ENCODE results near the gene LGALS1. TPM values are rescaled to one million over a fixed set of nuclear protein-coding genes. Genes with fewer than 3 reads are reported as not detected.
A peak's percentile ranks its signal among the peaks of the same experiment; 100 is the strongest.

The LGALS1 gene
- total RNA-seq: 100 to 1,000 TPM; 347 to 797 TPM
- polyA plus RNA-seq: 1,000 to 10,000 TPM; 1,097 to 1,622 TPM
- long read RNA-seq, donor 1, transcript LGALS1-201 (4 exons, 560 nt): major isoform, 329 of 447 reads
- long read RNA-seq, donor 1, partial matches to known transcripts: 78 of 447 reads
- long read RNA-seq, donor 1, other reads (novel, unspliced or antisense): 34 of 447 reads
- long read RNA-seq, donor 2, transcript LGALS1-201 (4 exons, 560 nt): major isoform, 235 of 316 reads
- long read RNA-seq, donor 2, partial matches to known transcripts: 65 of 316 reads
- long read RNA-seq, donor 2, other reads (novel, unspliced or antisense): 15 of 316 reads
- long read RNA-seq, donor 3, transcript LGALS1-201 (4 exons, 560 nt): major isoform, 303 of 368 reads
- long read RNA-seq, donor 3, partial matches to known transcripts: 46 of 368 reads
- long read RNA-seq, donor 3, other reads (novel, unspliced or antisense): 18 of 368 reads
- long read RNA-seq, donor 4, transcript LGALS1-201 (4 exons, 560 nt): major isoform, 296 of 377 reads
- long read RNA-seq, donor 4, partial matches to known transcripts: 61 of 377 reads
- long read RNA-seq, donor 4, other reads (novel, unspliced or antisense): 20 of 377 reads
- long read RNA-seq, donor 5, transcript LGALS1-201 (4 exons, 560 nt): major isoform, 510 of 658 reads
- long read RNA-seq, donor 5, partial matches to known transcripts: 100 of 658 reads
- long read RNA-seq, donor 5, other reads (novel, unspliced or antisense): 47 of 658 reads

- TF ChIP-seq CTCF (IDR thresholded peaks at IDR 0.05; ENCODE audit: control extremely low read depth, extremely low read depth): no peak
- WGBS, 2 donors: 10 to 12% methylated on average over 34 of the region's 34 CpGs
- H3K9me3 ChIP-seq (ENCODE audit: control insufficient read depth in 4 of 4, insufficient read depth in 3 of 4, low read length in 3 of 4): no peaks in the 10 kb centered on the region
- H3K27me3 ChIP-seq (ENCODE audit: control insufficient read depth in 3 of 3, insufficient read depth in 3 of 3, low read length in 2 of 3): no peaks in the 10 kb centered on the region
- peak; percentile 97 for DNase-seq
- peak within 1 kb of the TSS; percentile 95 to 97 for H3K27ac ChIP-seq (ENCODE audit: low read depth in 1 of 2, low read length in 1 of 2)
- peak within 1 kb of the TSS in 1 of 2 donors; percentile 85 for H3K9ac ChIP-seq (ENCODE audit: insufficient read depth in 1 of 2, low read length in 2 of 2)
- H3K4me1 ChIP-seq (ENCODE audit: control insufficient read depth in 5 of 5, insufficient read depth in 5 of 5, low read length in 5 of 5): peaks cover 0 to 16% (median 8%) of the 10 kb centered on the region in 5 donors
- peak within 1 kb of the TSS; percentile 60 for H3K4me3 ChIP-seq
- peaks cover 0 to 7% (median 4%) of the 10 kb centered on the region in 4 donors for H3K36me3 ChIP-seq (ENCODE audit: control insufficient read depth in 4 of 4, insufficient read depth in 4 of 4, low read length in 4 of 4)
- peak; percentile 78 for ATAC-seq (ENCODE audit: insufficient read depth, low FRiP score)
Measured at GRCh38 chr22:37674951-37675929, at the start of gene LGALS1. LGALS1 (plus strand) TSS chr22:37675636; CDS start chr22:37675703, 67 bp downstream.

- H3K4me1 ChIP-seq (ENCODE audit: control insufficient read depth in 5 of 5, insufficient read depth in 5 of 5, low read length in 5 of 5): peaks cover 0 to 23% (median 10%) of the 10 kb centered on the region in 5 donors
- H3K27me3 ChIP-seq (ENCODE audit: control insufficient read depth in 3 of 3, insufficient read depth in 3 of 3, low read length in 2 of 3): no peaks in the 10 kb centered on the region
- whole genome bisulfite sequencing, 2 donors: 81 to 89% methylated on average over 14 of the region's 14 CpGs
- no peaks in the 10 kb centered on the region for H3K9me3 ChIP-seq (ENCODE audit: control insufficient read depth in 4 of 4, insufficient read depth in 3 of 4, low read length in 3 of 4)
- H3K36me3 ChIP-seq (ENCODE audit: control insufficient read depth in 4 of 4, insufficient read depth in 4 of 4, low read length in 4 of 4): peaks cover 5 to 45% (median 15%) of the 10 kb centered on the region in 4 donors
- H3K9ac ChIP-seq (ENCODE audit: insufficient read depth in 1 of 2, low read length in 2 of 2): peak overlapping the region in 1 of 2 donors; percentile 13
- no peak for DNase-seq
- H3K27ac ChIP-seq (ENCODE audit: low read depth in 1 of 2, low read length in 1 of 2): peak overlapping the region in 1 of 2 donors; percentile 77
- H3K4me3 ChIP-seq: no peak overlapping the region
- no peak for ATAC-seq (ENCODE audit: insufficient read depth, low FRiP score)
- no peak for TF ChIP-seq CTCF (IDR thresholded peaks at IDR 0.05; ENCODE audit: control extremely low read depth, extremely low read depth)
Measured at GRCh38 chr22:37625737-37626136, 49.7 kb upstream of the LGALS1 start.

GRCh38 chr22:37626144-37626543 lies 49.3 kb upstream of the LGALS1 start:
- TF ChIP-seq CTCF (IDR thresholded peaks at IDR 0.05; ENCODE audit: control extremely low read depth, extremely low read depth): no peak
- DNase-seq (peak in 1 of 3 donors; percentile 52), ATAC-seq (ENCODE audit: insufficient read depth, low FRiP score) (peak; percentile 44)
- 61 to 72% methylated on average over 11 of the region's 11 CpGs for WGBS, 2 donors
- no peaks in the 10 kb centered on the region for H3K9me3 ChIP-seq (ENCODE audit: control insufficient read depth in 4 of 4, insufficient read depth in 3 of 4, low read length in 3 of 4)
- H3K4me1 ChIP-seq (ENCODE audit: control insufficient read depth in 5 of 5, insufficient read depth in 5 of 5, low read length in 5 of 5): peaks cover 0 to 23% (median 10%) of the 10 kb centered on the region in 5 donors
- H3K27me3 ChIP-seq (ENCODE audit: control insufficient read depth in 3 of 3, insufficient read depth in 3 of 3, low read length in 2 of 3): no peaks in the 10 kb centered on the region
- H3K36me3 ChIP-seq (ENCODE audit: control insufficient read depth in 4 of 4, insufficient read depth in 4 of 4, low read length in 4 of 4): peaks cover 5 to 47% (median 17%) of the 10 kb centered on the region in 4 donors
- peak overlapping the region in 1 of 2 donors; percentile 77 for H3K27ac ChIP-seq (ENCODE audit: low read depth in 1 of 2, low read length in 1 of 2)
- no peak overlapping the region for H3K4me3 ChIP-seq
- H3K9ac ChIP-seq (ENCODE audit: insufficient read depth in 1 of 2, low read length in 2 of 2): peak overlapping the region in 1 of 2 donors; percentile 32

All from lung (tissue), 16 donors.